Endothelial cell of umbilical vein (primary cell): ENCODE data around the gene PRKX. TPM values are rescaled to one million over a fixed set of nuclear protein-coding genes. Genes with fewer than 3 reads are reported as not detected.

Experiments
- BruUV-seq: library from RNA; stranded (reverse); fragments of 400-500 nt; replicated peaks from 2 replicates; lab custom pipeline; 2021; lab: Mats Ljungman, UMichigan
- CTCF ChIA-PET: fragments of 300-600, 350-600 bp; sonication (Branson Sonifier 250); formaldehyde crosslinking; loops from one replicate; lab custom pipeline; 2021; ENCODE audit warnings: antibody characterized with exemption, inconsistent platforms; lab: Charles Lee
- POLR2A ChIA-PET: fragments of 300-600, 350-600 bp; sonication (Branson Sonifier 250); formaldehyde crosslinking; loops from one replicate; lab custom pipeline; 2021; ENCODE audit warnings: antibody characterized with exemption, inconsistent platforms; lab: Charles Lee
- DNase-seq: peaks from one replicate; pipeline ENCODE4 v3.0.0-alpha.2; 2011; ENCODE audit warnings: low read depth, low spot score
- FAIRE-seq: peaks from 2 replicates; lab custom pipeline; 2011; peaks lifted over from hg19 to GRCh38; lab: Jason Lieb, UNC
- H2AFZ ChIP-seq: 2 replicates; pipeline ENCODE4 v1.6.0; 2012; ENCODE audit warnings: low read depth, low read length, control low read depth, inconsistent platforms
- H3K27ac ChIP-seq: 2 replicates; pipeline ENCODE4 v1.5.1; 2011; ENCODE audit warnings: low read depth, mild to moderate bottlenecking, control low read depth, low read length, moderate library complexity; ENCODE audit not compliant: insufficient read depth
- H3K27me3 ChIP-seq, 2 experiments: 2 replicates each; pipeline versions ENCODE4 v1.6.0 to v1.6.1; 2011; ENCODE audit warnings: low read length in 2 of 2, mixed read lengths in 1 of 2; ENCODE audit not compliant: control insufficient read depth in 2 of 2, insufficient read depth in 2 of 2
- H3K36me3 ChIP-seq, 2 experiments: 2 replicates in 1 of 2; 3 replicates in 1 of 2; pipeline ENCODE4 v1.5.1; 2011; ENCODE audit warnings: low read length in 2 of 2, mild to moderate bottlenecking in 1 of 2, moderate library complexity in 1 of 2; ENCODE audit not compliant: control insufficient read depth in 2 of 2, insufficient read depth in 2 of 2; ENCODE audit errors: extremely low read depth in 1 of 2
- H3K4me1 ChIP-seq: 3 replicates; pipeline ENCODE4 v1.5.1; 2011; ENCODE audit warnings: mild to moderate bottlenecking, low read length; ENCODE audit not compliant: control insufficient read depth, insufficient read depth; ENCODE audit errors: extremely low read depth
- H3K4me2 ChIP-seq: 2 replicates; pipeline ENCODE4 v1.6.1; 2011; ENCODE audit warnings: low read length, control low read depth, mixed read lengths; ENCODE audit not compliant: insufficient read depth
- H3K4me3 ChIP-seq, 3 experiments: fragments of 200-600 bp in 1 of 3; sonication (generic), shearing (Covaris generic) in 1 of 3; replicated peaks in 1 of 3; 2 replicates each; pipeline ENCODE4 v1.5.1; 2011 to 2016; ENCODE audit warnings: control low read depth in 3 of 3, low read length in 3 of 3, mild to moderate bottlenecking in 2 of 3, inconsistent platforms in 1 of 3, low read depth in 1 of 3, moderate library complexity in 1 of 3; ENCODE audit not compliant: insufficient read depth in 1 of 3
- H3K79me2 ChIP-seq: 2 replicates; pipeline ENCODE4 v1.6.0; 2012; ENCODE audit warnings: low read length, inconsistent platforms; ENCODE audit not compliant: control insufficient read depth, insufficient read depth
- H3K9ac ChIP-seq: replicated peaks from 2 replicates; pipeline ENCODE3; 2011; ENCODE audit warnings: low read length, control low read depth; ENCODE audit not compliant: insufficient read depth; ENCODE audit errors: extremely low read depth
- H3K9me1 ChIP-seq: replicated peaks from 3 replicates; pipeline ENCODE4 v1.6.0; 2011; ENCODE audit warnings: mild to moderate bottlenecking, low read length; ENCODE audit not compliant: control insufficient read depth, insufficient read depth; ENCODE audit errors: extremely low read depth
- H3K9me3 ChIP-seq: replicated peaks from 2 replicates; pipeline ENCODE4 v1.5.1; 2012; ENCODE audit warnings: low read length, inconsistent platforms; ENCODE audit not compliant: control insufficient read depth, insufficient read depth
- H4K20me1 ChIP-seq: replicated peaks from 2 replicates; pipeline ENCODE3; 2011; ENCODE audit warnings: mild to moderate bottlenecking, low read length; ENCODE audit not compliant: control insufficient read depth, insufficient read depth; ENCODE audit errors: extremely low read depth
- CTCF ChIP-seq, 2 donors: IDR thresholded peaks; 1 replicate in 1 of 2; 2 replicates in 1 of 2; pipeline ENCODE4 v1.5.1; 2011; ENCODE audit warnings: low read length in 2 of 2, mild to moderate bottlenecking in 2 of 2, moderate library complexity in 2 of 2, control low read depth in 1 of 2, inconsistent platforms in 1 of 2, low read depth in 1 of 2; ENCODE audit not compliant: insufficient read depth in 1 of 2; ENCODE audit errors: extremely low read depth in 1 of 2
- EZH2 ChIP-seq: IDR thresholded peaks from 2 replicates; pipeline ENCODE4 v1.6.1; 2012; ENCODE audit warnings: borderline replicate concordance, low read depth, mild to moderate bottlenecking, moderate library complexity, low read length, inconsistent platforms; ENCODE audit not compliant: severe bottlenecking
- FOS ChIP-seq: IDR thresholded peaks from 2 replicates; pipeline ENCODE4 v1.6.1; 2011; ENCODE audit warnings: mild to moderate bottlenecking, low read length, moderate library complexity, borderline replicate concordance; ENCODE audit not compliant: insufficient read depth
- GATA2 ChIP-seq: IDR thresholded peaks from 2 replicates; pipeline ENCODE4 v1.7.0; 2011; ENCODE audit warnings: low read depth, mild to moderate bottlenecking, moderate library complexity, mixed read lengths, low read length; ENCODE audit not compliant: insufficient read length, insufficient read depth
- JUN ChIP-seq: IDR thresholded peaks from 2 replicates; pipeline ENCODE4 v1.6.1; 2011; ENCODE audit warnings: borderline replicate concordance, low read depth; ENCODE audit not compliant: insufficient read length, insufficient read depth
- MAX ChIP-seq: IDR thresholded peaks from 2 replicates; pipeline ENCODE4 v1.6.1; 2011; ENCODE audit not compliant: insufficient read depth, insufficient read length
- MYC ChIP-seq: IDR thresholded peaks from one replicate; pipeline ENCODE4 v1.6.1; 2011; ENCODE audit warnings: mild to moderate bottlenecking, low read depth, low read length
- POLR2A ChIP-seq: IDR thresholded peaks from 2 replicates; pipeline ENCODE4 v1.6.1; 2012; ENCODE audit warnings: low read depth, mild to moderate bottlenecking, control low read depth, low read length
- POLR2AphosphoS5 ChIP-seq: IDR thresholded peaks from 2 replicates; pipeline ENCODE4 v1.6.1; 2012; ENCODE audit warnings: low read depth, mild to moderate bottlenecking, control low read depth, low read length, moderate library complexity; ENCODE audit not compliant: insufficient read depth
- dilution Hi-C: fragments of 300-500 bp; cut with MboI; formaldehyde crosslinking; loops from one replicate; pipeline ENCODE4 v1.15.0; 2019; ENCODE audit warnings: low sequenced_read_pairs; ENCODE audit not compliant: extremely low pct_ligation_motif_present
- intact Hi-C: fragments of 100-400 bp; cut with micrococcal nuclease; formaldehyde crosslinking; loops from one replicate; pipeline ENCODE4 v1.10.0; 2022
- polyA plus RNA-seq, 4 experiments: library from polyadenylated mRNA; depleted of rRNA in 3 of 4; stranded (reverse) in 3 of 4; unstranded in 1 of 4; fragments of >200 nt; gene quantifications; 2 replicates each; pipeline versions ENCODE4 v1.2.1 to v1.2.3, GENCODE V29; 2011 to 2012; ENCODE audit warnings: missing spikeins in 1 of 4
- total RNA-seq: library from RNA; stranded (reverse); gene quantifications from 2 replicates; pipeline ENCODE4 v1.2.3, GENCODE V29; 2021

Gene PRKX
- total and polyA plus RNA-seq, 2 donors (not counting 3 experiments of a cell fraction or from before 2014, with no cell fraction given): 11.2 to 27.5 TPM

- Histone ChIP-seq H3K9me1 (no peaks in the 10 kb centered on the region), H3K79me2 (no peaks in the 10 kb centered on the region), H3K4me2 (no peak overlapping the region), H3K36me3 (no peaks in the 10 kb centered on the region), H3K9ac (no peak overlapping the region), H3K4me1 (no peaks in the 10 kb centered on the region), H3K27ac (no peak overlapping the region), H3K4me3 (no peak overlapping the region), H2AFZ (no peak overlapping the region), H3K27me3 (no peaks in the 10 kb centered on the region), H4K20me1 (no peaks in the 10 kb centered on the region), H3K9me3 (no peaks in the 10 kb centered on the region)
- intact Hi-C loops (no loop called here), dilution Hi-C loops (no loop called here)
- BruUV-seq: no TSS peak
- DNase-seq (no peak), FAIRE-seq (no peak)
- ChIA-PET POLR2A (no interaction called here), CTCF (no interaction called here)
- no peak for TF ChIP-seq MYC
- TF ChIP-seq POLR2A: no peak
- TF ChIP-seq MAX: no peak
- no peak for TF ChIP-seq EZH2
- no peak for TF ChIP-seq JUN
- TF ChIP-seq POLR2AphosphoS5: no peak
- no peak for TF ChIP-seq FOS
- TF ChIP-seq GATA2: no peak
- TF ChIP-seq CTCF (IDR thresholded peaks at IDR 0.05; ENCODE audit: extremely low read depth in 1 of 2, insufficient read depth in 1 of 2, low read depth in 1 of 2, low read length in 2 of 2): no peak
Observed at GRCh38 chrX:3598709-3599108, 114.7 kb downstream of the PRKX start.
